ENCODE results near the gene MAPK8IP3. TPM values are rescaled to one million over a fixed set of nuclear protein-coding genes. Genes with fewer than 3 reads are reported as not detected.

Gene MAPK8IP3
- total RNA-seq, 2 donors from 2014 or later: 59.9 to 106 TPM

DNA sequence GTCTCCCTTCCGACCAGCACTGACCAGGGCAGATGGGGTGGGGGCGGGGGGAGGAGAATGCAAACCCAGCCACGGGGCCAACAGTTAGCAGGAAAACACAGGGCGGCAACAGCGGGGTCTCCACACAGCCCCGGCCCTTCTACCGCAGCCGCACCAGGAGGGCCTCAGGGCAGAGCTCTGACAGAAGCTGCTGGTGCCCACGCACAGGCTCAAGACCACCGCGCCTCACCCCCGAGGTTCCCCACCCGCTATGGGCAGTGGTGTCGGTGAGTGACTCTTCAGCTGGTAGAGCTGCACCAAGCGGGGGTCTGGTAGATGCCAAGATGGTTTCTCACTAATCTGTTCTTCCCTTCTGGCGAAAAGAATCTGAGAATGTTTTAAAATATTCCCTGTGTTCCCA, 104.5 kb downstream of the MAPK8IP3 start:
- no peaks in the 10 kb centered on the region for H3K9me3 Mint-ChIP-seq
- H3K36me3 Mint-ChIP-seq (ENCODE audit: low read depth): peaks cover 52% of the 10 kb centered on the region

DNA sequence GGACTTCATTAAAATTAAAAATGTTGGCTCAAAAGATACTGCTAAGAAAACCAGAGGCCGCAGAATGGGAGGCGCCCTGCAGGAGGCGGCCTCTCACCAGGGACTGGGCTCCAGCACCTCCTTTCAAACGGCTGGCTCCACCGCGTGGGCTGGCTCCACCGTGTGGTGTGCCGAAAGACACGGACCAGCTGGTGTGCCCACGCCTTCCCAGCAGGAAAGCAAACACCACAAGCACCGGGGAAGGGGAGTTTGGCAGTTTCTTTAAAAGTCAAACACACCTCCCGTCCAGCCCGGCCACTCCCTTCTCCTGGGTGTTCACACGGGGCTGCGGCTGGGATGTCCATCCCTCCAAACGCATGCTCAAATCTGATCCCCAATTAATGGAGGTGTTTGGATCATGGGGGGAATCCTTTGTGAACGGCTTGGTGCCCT, 106.8 kb downstream of the MAPK8IP3 start:
- Mint-ChIP-seq H3K9me3 (no peaks in the 10 kb centered on the region), H3K27ac (peak overlapping the region; percentile 77), H3K4me3 (peak overlapping the region; percentile 20), H3K36me3 (ENCODE audit: low read depth) (peaks cover 41% of the 10 kb centered on the region), H3K27me3 (no peaks in the 10 kb centered on the region), H3K4me1 (peaks cover 9% of the 10 kb centered on the region)
- ATAC-seq (replicated peaks): peak; percentile 96

More for the DNA sequence above, 104.5 kb downstream of the MAPK8IP3 start:
- Mint-ChIP-seq H3K4me3 (no peak overlapping the region), H3K27ac (no peak overlapping the region), H3K4me1 (peaks cover 9% of the 10 kb centered on the region), H3K27me3 (no peaks in the 10 kb centered on the region)
- ATAC-seq (replicated peaks): no peak

DNA sequence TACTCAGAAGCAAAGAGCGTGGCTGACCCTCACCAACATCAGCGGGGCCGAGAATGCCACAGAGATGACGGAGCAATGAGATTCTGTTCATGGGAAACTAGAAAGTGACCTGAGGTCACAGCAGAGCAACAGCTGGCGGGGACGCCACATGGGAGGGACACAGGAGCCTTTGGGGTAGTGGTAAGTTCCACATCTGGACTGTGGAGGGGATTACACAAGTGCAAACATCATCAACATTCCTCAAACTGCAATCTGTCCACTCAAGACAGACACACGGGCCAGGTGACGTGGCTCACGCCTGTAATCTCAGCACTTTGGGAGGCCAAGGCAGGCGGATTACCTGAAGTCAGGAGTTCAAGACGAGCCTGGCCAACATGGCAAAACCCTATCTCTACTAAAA, 109.5 kb downstream of the MAPK8IP3 start:
- no peak overlapping the region for H3K4me3 Mint-ChIP-seq
- H3K27ac Mint-ChIP-seq: no peak overlapping the region
- no peaks in the 10 kb centered on the region for H3K27me3 Mint-ChIP-seq
- H3K36me3 Mint-ChIP-seq (ENCODE audit: low read depth): peaks cover 30% of the 10 kb centered on the region
- no peak for ATAC-seq (replicated peaks)
- H3K9me3 Mint-ChIP-seq: no peaks in the 10 kb centered on the region
- H3K4me1 Mint-ChIP-seq: peaks cover 9% of the 10 kb centered on the region

DNA sequence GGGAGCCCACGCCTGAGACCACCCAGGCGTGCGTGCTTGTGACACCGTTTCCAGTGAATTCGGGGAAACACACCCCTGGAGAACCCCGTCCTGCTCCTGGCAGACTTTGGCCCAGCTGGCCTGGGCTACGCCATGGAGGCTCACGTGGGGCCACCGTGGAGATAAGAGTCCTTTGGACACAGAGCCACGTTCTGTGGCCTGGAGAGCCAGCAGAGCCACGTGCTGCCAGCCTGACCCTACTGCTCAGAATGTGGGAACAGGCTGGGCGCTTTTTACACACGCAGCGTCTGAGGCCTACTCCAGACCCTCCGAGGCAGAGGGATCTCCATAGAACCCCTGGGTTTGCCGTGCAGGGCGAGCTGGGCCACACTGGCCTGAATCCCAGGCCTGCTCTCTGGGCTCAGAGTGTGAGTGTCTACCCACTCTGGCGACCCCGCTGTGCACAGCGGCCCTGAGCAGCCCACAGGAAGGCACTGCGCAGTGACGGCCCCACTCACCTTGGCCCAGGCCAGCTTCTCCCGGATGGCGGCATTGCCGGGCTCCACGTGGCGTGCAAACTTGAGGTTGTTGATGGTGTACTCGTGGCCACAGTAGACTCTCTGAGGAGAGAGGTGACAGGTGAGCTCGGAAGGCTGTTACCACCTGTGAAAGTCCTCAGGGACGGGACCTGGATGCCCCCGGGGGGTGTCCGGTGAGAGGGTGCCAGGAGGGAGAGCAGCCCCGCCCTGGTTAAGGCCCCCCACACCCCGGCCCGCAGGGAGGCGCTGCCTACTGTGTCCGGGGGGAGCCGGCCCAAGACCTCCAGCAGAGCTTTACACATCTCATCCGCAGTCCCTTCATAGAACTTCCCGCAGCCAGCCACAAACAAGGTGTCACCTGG, 110.6 kb downstream of the MAPK8IP3 start:
- peaks cover 9% of the 10 kb centered on the region for H3K4me1 Mint-ChIP-seq
- no peaks in the 10 kb centered on the region for H3K9me3 Mint-ChIP-seq
- no peaks in the 10 kb centered on the region for H3K27me3 Mint-ChIP-seq
- peaks cover 30% of the 10 kb centered on the region for H3K36me3 Mint-ChIP-seq (ENCODE audit: low read depth)
- H3K4me3 Mint-ChIP-seq: no peak overlapping the region
- no peak for ATAC-seq (replicated peaks)
- H3K27ac Mint-ChIP-seq: no peak overlapping the region

DNA sequence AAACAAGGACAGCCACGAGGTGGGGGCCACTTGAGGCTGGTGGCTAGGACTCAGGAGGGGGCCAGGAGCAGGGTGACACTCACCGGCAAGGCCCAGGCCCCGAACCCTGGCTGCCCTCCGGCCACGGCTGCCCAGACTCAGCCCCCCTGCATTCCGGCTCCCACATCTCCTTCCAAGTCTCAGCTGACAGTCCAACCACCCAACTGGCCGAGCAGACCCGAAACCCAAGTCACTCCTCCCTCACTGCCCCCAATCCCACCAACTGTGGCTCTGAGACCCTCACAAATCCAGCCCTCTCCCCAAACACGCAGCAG, 111.2 kb downstream of the MAPK8IP3 start:
- no peak overlapping the region for H3K27ac Mint-ChIP-seq
- H3K36me3 Mint-ChIP-seq (ENCODE audit: low read depth): peaks cover 30% of the 10 kb centered on the region
- no peak for ATAC-seq (replicated peaks)
- H3K27me3 Mint-ChIP-seq: no peaks in the 10 kb centered on the region
- H3K4me3 Mint-ChIP-seq: no peak overlapping the region
- peaks cover 9% of the 10 kb centered on the region for H3K4me1 Mint-ChIP-seq
- H3K9me3 Mint-ChIP-seq: no peaks in the 10 kb centered on the region

DNA sequence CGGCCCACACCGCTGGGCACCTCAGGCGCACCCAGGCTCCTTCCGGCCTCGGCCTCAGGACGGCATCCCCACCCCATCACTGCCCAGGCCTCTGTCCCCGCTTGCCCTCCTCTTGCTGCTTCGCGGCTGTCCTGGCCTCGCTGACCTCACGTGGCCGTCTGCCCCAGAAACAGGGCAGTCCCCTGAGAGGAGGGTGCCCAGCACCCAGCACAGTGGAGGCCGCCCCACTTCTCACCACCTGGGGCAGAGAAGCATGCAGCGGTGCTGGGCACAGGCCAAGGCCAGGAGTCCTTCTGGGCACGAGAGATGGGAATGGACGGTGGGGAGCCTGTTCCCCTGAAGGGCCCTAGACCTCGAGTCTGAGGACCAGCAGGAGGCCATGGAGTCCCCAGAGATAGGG, 111.7 kb downstream of the MAPK8IP3 start:
- Mint-ChIP-seq H3K9me3 (no peaks in the 10 kb centered on the region), H3K4me1 (peaks cover 9% of the 10 kb centered on the region), H3K27me3 (no peaks in the 10 kb centered on the region), H3K27ac (no peak overlapping the region), H3K36me3 (ENCODE audit: low read depth) (peaks cover 30% of the 10 kb centered on the region), H3K4me3 (no peak overlapping the region)
- ATAC-seq (replicated peaks): no peak

DNA sequence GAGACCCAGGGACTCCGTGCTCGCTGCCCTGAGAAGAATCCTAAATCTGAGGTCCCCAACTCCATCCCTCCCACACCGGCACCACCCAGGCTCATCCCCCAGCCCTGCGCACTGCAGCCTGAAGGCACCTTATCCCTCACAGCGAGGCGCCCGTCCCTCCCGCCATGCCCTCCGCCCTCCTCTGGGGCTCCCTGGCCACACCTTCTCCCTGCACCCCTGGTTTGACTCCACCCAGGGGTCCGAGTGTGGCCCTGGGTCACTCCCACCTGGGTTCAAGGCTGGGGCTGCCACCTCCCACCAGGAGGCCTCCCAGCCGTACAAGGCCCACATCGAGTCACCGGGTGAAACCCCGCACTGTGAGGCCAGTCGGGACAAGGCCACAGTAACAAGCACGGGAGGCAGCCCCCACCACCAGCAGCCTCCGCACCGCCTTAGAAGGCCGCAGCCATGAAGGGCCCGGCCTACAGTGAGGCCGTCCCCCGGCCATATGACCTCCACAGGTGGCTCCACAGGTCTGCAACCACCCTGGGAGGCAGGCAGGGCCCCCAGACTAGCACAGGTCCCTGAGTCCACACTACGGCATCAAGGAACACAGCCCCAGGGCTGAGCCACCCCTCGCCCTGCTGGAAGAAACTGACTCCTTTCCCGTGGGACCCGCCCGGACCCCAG, 112.3 kb downstream of the MAPK8IP3 start:
- H3K9me3 Mint-ChIP-seq: no peaks in the 10 kb centered on the region
- no peak for ATAC-seq (replicated peaks)
- no peak overlapping the region for H3K27ac Mint-ChIP-seq
- H3K27me3 Mint-ChIP-seq: no peaks in the 10 kb centered on the region
- peaks cover 30% of the 10 kb centered on the region for H3K36me3 Mint-ChIP-seq (ENCODE audit: low read depth)
- H3K4me3 Mint-ChIP-seq: no peak overlapping the region
- peaks cover 5% of the 10 kb centered on the region for H3K4me1 Mint-ChIP-seq

DNA sequence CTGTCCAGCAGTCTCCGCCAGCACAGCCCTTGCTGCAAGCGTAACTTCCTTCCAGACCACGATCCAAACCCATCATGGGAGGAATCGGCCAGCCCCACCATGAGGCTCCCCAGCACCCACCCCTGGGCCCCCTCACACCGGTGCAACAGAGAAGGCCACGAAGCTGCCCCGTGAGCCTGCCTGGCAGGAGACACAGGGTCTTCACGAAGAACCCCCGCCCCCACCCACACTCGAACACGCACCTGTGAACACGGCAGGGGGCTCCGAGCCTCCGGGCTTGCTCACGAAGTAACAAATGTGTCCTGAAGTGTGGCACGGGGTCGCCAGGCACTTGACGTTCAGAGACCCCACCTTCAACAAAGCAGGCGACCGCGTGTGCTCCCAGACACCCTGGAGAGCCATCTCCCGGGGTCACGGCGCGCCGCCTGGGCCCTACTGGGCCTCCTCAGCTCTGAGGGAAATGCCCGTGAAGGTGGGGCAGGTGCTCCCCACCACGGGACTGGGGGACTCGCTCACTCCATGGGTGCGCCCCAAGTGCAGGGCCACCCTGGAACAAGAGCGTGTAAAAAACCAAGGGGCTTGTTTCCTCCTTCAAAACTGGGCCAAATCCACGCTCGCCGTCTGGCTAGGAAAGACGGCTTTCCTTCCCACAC, 113.0 kb downstream of the MAPK8IP3 start:
- no peak for ATAC-seq (replicated peaks)
- no peaks in the 10 kb centered on the region for H3K9me3 Mint-ChIP-seq
- H3K36me3 Mint-ChIP-seq (ENCODE audit: low read depth): peaks cover 23% of the 10 kb centered on the region
- H3K27ac Mint-ChIP-seq: no peak overlapping the region
- H3K27me3 Mint-ChIP-seq: no peaks in the 10 kb centered on the region
- H3K4me1 Mint-ChIP-seq: no peaks in the 10 kb centered on the region
- H3K4me3 Mint-ChIP-seq: no peak overlapping the region

DNA sequence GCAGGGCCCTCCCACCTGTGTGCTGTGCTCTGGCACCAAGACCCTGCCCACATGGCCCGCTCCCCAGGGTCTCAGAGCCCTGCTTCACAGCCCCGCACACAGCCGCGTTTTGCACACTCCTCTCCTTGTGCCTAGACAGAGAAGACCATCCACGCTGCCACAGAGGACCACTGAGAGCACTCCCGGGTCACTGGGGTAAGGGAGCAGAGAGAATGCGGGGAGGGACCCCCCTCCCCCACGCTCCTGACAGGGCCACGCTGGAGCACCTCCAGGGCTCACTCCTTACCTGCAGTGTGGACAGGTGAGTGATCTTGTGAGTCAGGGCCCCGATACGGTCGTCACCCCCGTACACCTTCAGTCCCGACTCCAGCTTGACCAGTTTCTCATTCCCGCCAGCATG, 113.6 kb downstream of the MAPK8IP3 start:
- no peak overlapping the region for H3K27ac Mint-ChIP-seq
- H3K36me3 Mint-ChIP-seq (ENCODE audit: low read depth): peaks cover 20% of the 10 kb centered on the region
- no peaks in the 10 kb centered on the region for H3K9me3 Mint-ChIP-seq
- H3K4me3 Mint-ChIP-seq: no peak overlapping the region
- no peak for ATAC-seq (replicated peaks)
- H3K27me3 Mint-ChIP-seq: no peaks in the 10 kb centered on the region
- H3K4me1 Mint-ChIP-seq: peaks cover 3% of the 10 kb centered on the region

Other genes with a start within 250 kb of the MAPK8IP3 start
- gene CLCN7, start 231.2 kb upstream of the MAPK8IP3 start, total RNA-seq: 10 to 100 TPM; 44.8 to 63.9 TPM
- not detected for gene PTX4, start 217.3 kb upstream of the MAPK8IP3 start, total RNA-seq
- 10 to 100 TPM; 49.2 to 67.9 TPM for gene TELO2, start 212.8 kb upstream of the MAPK8IP3 start, total RNA-seq
- gene TMEM204, start 172.5 kb upstream of the MAPK8IP3 start, total RNA-seq: 10 to 100 TPM; 14.3 to 22.5 TPM
- 10 to 100 TPM; 11.9 to 19.9 TPM for gene IFT140, start 94.1 kb upstream of the MAPK8IP3 start, total RNA-seq
- gene CRAMP1, start 93.8 kb upstream of the MAPK8IP3 start, total RNA-seq: 10 to 100 TPM; 12.0 to 20.6 TPM
- 10 to 100 TPM; 55.9 to 85.1 TPM for gene JPT2, start 27.9 kb upstream of the MAPK8IP3 start, total RNA-seq
- gene NME3, start 65.3 kb downstream of the MAPK8IP3 start, total RNA-seq: 10 to 100 TPM; 39.3 to 39.9 TPM
- 10 to 100 TPM; 37.6 to 39.6 TPM for gene EME2, start 66.6 kb downstream of the MAPK8IP3 start, total RNA-seq
- gene MRPS34, start 66.9 kb downstream of the MAPK8IP3 start, total RNA-seq: 100 to 1,000 TPM in 1 of 2 donors, 10 to 100 TPM in 1; 80.8 to 190 TPM
- 10 to 100 TPM; 20.3 to 21.1 TPM for gene SPSB3, start 76.4 kb downstream of the MAPK8IP3 start, total RNA-seq
- gene NUBP2, start 76.8 kb downstream of the MAPK8IP3 start, total RNA-seq: 10 to 100 TPM; 32.6 to 58.8 TPM
- under 1 TPM; 0.13 to 0.15 TPM for gene IGFALS, start 87.5 kb downstream of the MAPK8IP3 start, total RNA-seq
- 10 to 100 TPM; 40.9 to 42.0 TPM for gene HAGH, start 120.6 kb downstream of the MAPK8IP3 start, total RNA-seq
- gene FAHD1, start 121.0 kb downstream of the MAPK8IP3 start, total RNA-seq: 10 to 100 TPM; 19.2 to 19.3 TPM
- under 1 TPM in 1 of 2 donors, not detected in 1; 0.79 TPM for gene MEIOB, start 166.0 kb downstream of the MAPK8IP3 start, total RNA-seq
- gene HS3ST6, start 212.2 kb downstream of the MAPK8IP3 start, total RNA-seq: not detected
- 10 to 100 TPM; 31.5 to 34.3 TPM for gene MSRB1, start 237.0 kb downstream of the MAPK8IP3 start, total RNA-seq
- under 1 TPM in 1 of 2 donors, not detected in 1; 0.37 TPM for gene RPL3L, start 248.5 kb downstream of the MAPK8IP3 start, total RNA-seq

All from activated T-helper 17 cell treated with anti-CD3 and anti-CD28 coated beads, Interleukin-2, amount 50 U/mL, for 72 hours (primary cell).